HepG2 (cell line): ENCODE measurements around the gene SHISA7. TPM values are rescaled to one million over a fixed set of nuclear protein-coding genes. Genes with fewer than 3 reads are reported as not detected.
A peak's percentile ranks its signal among the peaks of the same experiment; 100 is the strongest.

ENCODE experiments used
- BCL3 ChIP-seq: sonication (generic); formaldehyde crosslinking; IDR thresholded peaks from 2 replicates; pipeline ENCODE4 v1.5.1; 2020; ENCODE audit warnings: mild to moderate bottlenecking, missing genetic modification reagents, moderate library complexity
- CAMTA2 ChIP-seq: sonication (generic); formaldehyde crosslinking; IDR thresholded peaks from 2 replicates; pipeline ENCODE4 v1.4.0; 2020; ENCODE audit warnings: mild to moderate bottlenecking, missing genetic modification reagents, borderline replicate concordance
- CCDC6 ChIP-seq: sonication (generic); formaldehyde crosslinking; IDR thresholded peaks from 2 replicates; pipeline ENCODE4 v1.8.1; 2022; ENCODE audit warnings: mild to moderate bottlenecking, missing genetic modification reagents, moderate library complexity
- CSRNP1 ChIP-seq: sonication (generic); formaldehyde crosslinking; IDR thresholded peaks from 2 replicates; pipeline ENCODE4 v1.8.1; 2023; ENCODE audit warnings: mild to moderate bottlenecking, missing genetic modification reagents
- DNMT1 ChIP-seq: sonication (generic); formaldehyde crosslinking; IDR thresholded peaks from 2 replicates; pipeline ENCODE4 v1.5.1; 2020; ENCODE audit warnings: mild to moderate bottlenecking, missing genetic modification reagents
- DPF2 ChIP-seq: sonication (generic); formaldehyde crosslinking; IDR thresholded peaks from 2 replicates; pipeline ENCODE4 v1.4.0; 2020; ENCODE audit warnings: mild to moderate bottlenecking, low read depth, missing genetic modification reagents, borderline replicate concordance
- GABPA ChIP-seq, 2 experiments: IDR thresholded peaks; 2 replicates each; pipeline ENCODE4 v1.6.1; 2011 to 2016; ENCODE audit warnings: low read depth in 2 of 2, low read length in 1 of 2, missing biosample characterization in 1 of 2, missing genetic modification characterization in 1 of 2
- HNRNPLL ChIP-seq: fragments of 200-400 bp; formaldehyde crosslinking; IDR thresholded peaks from 2 replicates; pipeline ENCODE4 v1.6.1; 2017; ENCODE audit warnings: mild to moderate bottlenecking, low read depth, low read length; ENCODE audit not compliant: poor library complexity, severe bottlenecking
- JUN ChIP-seq: sonication (generic); formaldehyde crosslinking; IDR thresholded peaks from 2 replicates; pipeline ENCODE4 v1.4.0; 2020; ENCODE audit warnings: mild to moderate bottlenecking, missing genetic modification reagents
- KDM6A ChIP-seq: IDR thresholded peaks from 2 replicates; pipeline ENCODE4 v1.6.1; 2016; ENCODE audit warnings: low read depth
- MTF1 ChIP-seq: sonication (generic); formaldehyde crosslinking; IDR thresholded peaks from 2 replicates; pipeline ENCODE4 v1.5.0; 2020; ENCODE audit warnings: missing genetic modification reagents
- NCOA1 ChIP-seq: sonication (generic); formaldehyde crosslinking; IDR thresholded peaks from 2 replicates; pipeline ENCODE4 v1.9.0; 2021; ENCODE audit warnings: missing genetic modification reagents
- RAD21 ChIP-seq: fragments of 450-650 bp; formaldehyde crosslinking; IDR thresholded peaks from 2 replicates; pipeline ENCODE4 v1.5.0; 2020; ENCODE audit warnings: mild to moderate bottlenecking
- TEAD3 ChIP-seq: optimal IDR thresholded peaks from 2 replicates; pipeline ENCODE3; 2016; ENCODE audit warnings: borderline replicate concordance
- YEATS4 ChIP-seq: sonication (generic); formaldehyde crosslinking; IDR thresholded peaks from 2 replicates; pipeline ENCODE4 v1.4.0; 2020; ENCODE audit warnings: missing genetic modification reagents, borderline replicate concordance
- ZBTB20 ChIP-seq: sonication (generic); formaldehyde crosslinking; IDR thresholded peaks from 2 replicates; pipeline ENCODE4 v1.8.1; 2023; ENCODE audit warnings: missing genetic modification reagents, low read depth, mild to moderate bottlenecking, borderline replicate concordance
- ZBTB49 ChIP-seq: sonication (generic); formaldehyde crosslinking; IDR thresholded peaks from 2 replicates; pipeline ENCODE4 v1.4.0; 2020; ENCODE audit warnings: missing genetic modification reagents, borderline replicate concordance
- ZMYM3 ChIP-seq: sonication (generic); formaldehyde crosslinking; IDR thresholded peaks from 2 replicates; pipeline ENCODE4 v1.5.1; 2020; ENCODE audit warnings: mild to moderate bottlenecking, missing genetic modification reagents
- ZNF24 ChIP-seq: fragments of 450-650 bp; IDR thresholded peaks from 2 replicates; pipeline ENCODE4 v1.6.1; 2017; ENCODE audit warnings: antibody characterized with exemption, mild to moderate bottlenecking
- ZNF609 ChIP-seq: sonication (generic); formaldehyde crosslinking; IDR thresholded peaks from 2 replicates; pipeline ENCODE4 v1.4.0; 2020; ENCODE audit warnings: mild to moderate bottlenecking, missing genetic modification reagents, borderline replicate concordance
- polyA plus RNA-seq, 8 experiments: library from polyadenylated mRNA; depleted of rRNA in 3 of 8; stranded (reverse) in 7 of 8; unstranded in 1 of 8; fragments of >200 nt; fragmentation: Illumina TruSeq in 4 of 8; extraction: Trizol in 4 of 8; gene quantifications; 2 replicates each; pipeline versions ENCODE4 v1.2.1 to v1.2.3, GENCODE V29; 2011 to 2016; ENCODE audit warnings: low read depth in 4 of 8, missing spikeins in 1 of 8, mixed read lengths in 1 of 8; ENCODE audit not compliant: insufficient read depth in 1 of 8
- total RNA-seq, 5 experiments: library from RNA; depleted of rRNA; stranded (reverse); fragments of >200 nt; fragmentation: Illumina TruSeq; extraction: Trizol; gene quantifications; 2 replicates each; pipeline ENCODE4 v1.2.3, GENCODE V29; 2016; ENCODE audit warnings: low read depth in 1 of 5

The SHISA7 gene
- total and polyA plus RNA-seq, 2 of the 13 experiments (the other 11 are each of a cell fraction or from before 2014, with no cell fraction given) = not detected

- no peak for TF ChIP-seq DNMT1 (CRISPR knock-in tag)
- no peak for TF ChIP-seq CCDC6 (CRISPR knock-in tag)
- TF ChIP-seq KDM6A (CRISPR knock-in tag) = no peak
- TF ChIP-seq MTF1 (CRISPR knock-in tag) = no peak
- TF ChIP-seq ZMYM3 (CRISPR knock-in tag) = peak; percentile 47
- no peak for TF ChIP-seq DPF2 (CRISPR knock-in tag)
- TF ChIP-seq ZNF24 = no peak; the same call in 1 of the 2 replicates
- TF ChIP-seq GABPA (IDR thresholded peaks at IDR 0.05; ENCODE audit: low read depth, low read length) = no peak
- TF ChIP-seq GABPA (CRISPR knock-in tag; IDR thresholded peaks at IDR 0.05; ENCODE audit: low read depth) = no peak
- TF ChIP-seq ZNF609 = no peak
- TF ChIP-seq HNRNPLL = no peak
- no peak for TF ChIP-seq JUN (CRISPR knock-in tag)
- no peak; the same call in 1 of the 2 replicates for TF ChIP-seq ZBTB20 (CRISPR knock-in tag)
- TF ChIP-seq TEAD3 (CRISPR knock-in tag) = no peak
- TF ChIP-seq CAMTA2 (CRISPR knock-in tag) = no peak; the same call in 1 of the 2 replicates
- no peak for TF ChIP-seq BCL3 (CRISPR knock-in tag)
- TF ChIP-seq ZBTB49 (CRISPR knock-in tag) = no peak
- TF ChIP-seq YEATS4 = no peak
- 0 out of 2 replicates have a peak, but pooled peaks have one; percentile 34 for TF ChIP-seq CSRNP1 (CRISPR knock-in tag)
- no peak for TF ChIP-seq NCOA1 (CRISPR knock-in tag)
- TF ChIP-seq RAD21 (CRISPR knock-in tag) = no peak
These were observed 19.0 kb upstream of the SHISA7 start (continued) for GRCh38 chr19:55461974-55462626.
